ENCODE results near the gene STYXL2. TPM values are rescaled to one million over a fixed set of nuclear protein-coding genes. Genes with fewer than 3 reads are reported as not detected.

STYXL2 gene
- total and polyA plus RNA-seq, 9 of the 15 experiments (the other 6 are each of a cell fraction or from before 2014, with no cell fraction given) = not detected

- TF ChIP-seq CTCF (IDR thresholded peaks at IDR 0.05 in 2 of 3, conservative IDR thresholded peaks at IDR 0.05 in 1 of 3; ENCODE audit: insufficient read depth in 2 of 3, low read depth in 1 of 3, low read length in 3 of 3) (no peak), RAD51 (IDR thresholded peaks at IDR 0.05; ENCODE audit: borderline replicate concordance, low read depth) (peak; percentile 46; the same call in 1 of the 2 replicates)
Observed at GRCh38 chr1:167068761-167069160, 25.1 kb upstream of the STYXL2 start (continued).

- Histone ChIP-seq H3K36me3 (ENCODE audit: control insufficient read depth, insufficient read depth, low read length) (no peaks in the 10 kb centered on the region), H3K27ac (ENCODE audit: extremely low read depth, low read depth, low read length) (no peak overlapping the region), H3K9ac (ENCODE audit: insufficient read depth in 1 of 2, low read depth in 2 of 2, low read length in 2 of 2) (no peak overlapping the region), H4K20me1 (replicated peaks; ENCODE audit: control insufficient read depth, insufficient read depth, low read length) (0 out of 2 replicates have a peak, but pooled peaks cover 1% of the 10 kb centered on the region), H3K4me3 (no peak overlapping the region), H3K79me2 (ENCODE audit: control insufficient read depth, insufficient read depth, low read length) (no peaks in the 10 kb centered on the region), H3K9me1 (ENCODE audit: control insufficient read depth, insufficient read depth, low read length) (no peaks in the 10 kb centered on the region), H3K4me2 (ENCODE audit: insufficient read depth, low read length) (no peak overlapping the region), H3K27me3 (ENCODE audit: control insufficient read depth in 2 of 2, insufficient read depth in 2 of 2, low read length in 2 of 2) (peaks cover 42 to 48% of the 10 kb centered on the region in 2 experiments), H3K9me3 (replicated peaks; ENCODE audit: control insufficient read depth, insufficient read depth, low read depth, low read length) (no peaks in the 10 kb centered on the region), H3K4me1 (replicated peaks in 1 of 2; ENCODE audit: control insufficient read depth in 2 of 2, insufficient read depth in 2 of 2, low read length in 2 of 2) (peaks cover 0 to 4% of the 10 kb centered on the region in 2 experiments; a peak in 2 of 5 replicates), H2AFZ (ENCODE audit: low read depth, low read length) (no peak overlapping the region)
- intact Hi-C loops (cut with micrococcal nuclease) = no loop called here
- in situ Hi-C loops (cut with MboI) = no loop called here
- WGBS (ENCODE audit: insufficient coverage, low coverage, missing lambda C conversion rate) = 5% methylated on average over 8 of the region's 8 CpGs
- no peak for ATAC-seq
- no peak for DNase-seq (ENCODE audit: extremely low read depth in 1 of 4, low spot score in 3 of 4)
- POLR2A ChIA-PET = interaction anchor here (0.5 kb wide), 1 partner anchor 458 kb away, joined by 3 read pairs; no protein-coding TSS in a partner anchor
- FAIRE-seq = no peak
- BruUV-seq (replicated peaks) = no TSS peak
- TF ChIP-seq ZNF311 (CRISPR knock-in tag; IDR thresholded peaks at IDR 0.05) (no peak), MCM3 (IDR thresholded peaks at IDR 0.05) (no peak)
- CTCF ChIA-PET (ENCODE audit: low intra/inter-chr PET ratio) = no interaction called here
Observed at GRCh38 chr1:167071286-167071685, 22.6 kb upstream of the STYXL2 start.
